HUDEP-2 (cell line): ENCODE data around the gene PRR4.

ENCODE experiments used
- DNase-seq, 76 experiments: peaks; one replicate each; lab custom pipeline; 2025; ENCODE audit not compliant: unreplicated experiment in 76 of 76; lab: John Stamatoyannopoulos, UW

Gene PRR4

GRCh38 chr12:10849425-10849878 lies at the start of gene PRR4:
TSS of gene PRR4 (minus strand) at chr12:10849475. CDS start at chr12:10849437, 38 bp downstream.
- no peak for DNase-seq

GRCh38 chr12:10896854-10897253 lies 47.6 kb upstream of the PRR4 start:
- DNase-seq, result no peak

GRCh38 chr12:10891937-10892336 lies 42.7 kb upstream of the PRR4 start:
- DNase-seq, result no peak

GRCh38 chr12:10889226-10889625 lies 40.0 kb upstream of the PRR4 start:
- DNase-seq, result no peak

- no peak for DNase-seq
Measured at GRCh38 chr12:10884086-10884725, 34.9 kb upstream of the PRR4 start, which contains the start of gene PRH1. TSS of gene PRH1 (minus strand) at chr12:10884255. CDS start at chr12:10884217, 38 bp downstream.

- no peak for DNase-seq
Measured at GRCh38 chr12:10873378-10873777, 24.1 kb upstream of the PRR4 start.

- no peak for DNase-seq
Measured at GRCh38 chr12:10867381-10867780, 18.1 kb upstream of the PRR4 start.

GRCh38 chr12:10863512-10864218 lies 14.4 kb upstream of the PRR4 start:
- no peak for DNase-seq

- DNase-seq, result no peak
Measured at GRCh38 chr12:10861366-10861765, 12.1 kb upstream of the PRR4 start.

- DNase-seq, result no peak
Measured at GRCh38 chr12:10855807-10856206, 6.5 kb upstream of the PRR4 start.

- DNase-seq, result no peak
Measured at GRCh38 chr12:10853776-10854175, 4.5 kb upstream of the PRR4 start.

- no peak for DNase-seq
Measured at GRCh38 chr12:10851243-10851858, 2.1 kb upstream of the PRR4 start.

- DNase-seq, result no peak
Measured at GRCh38 chr12:10847744-10848143, 1.5 kb downstream of the PRR4 start.

GRCh38 chr12:10842862-10843261 lies 6.4 kb downstream of the PRR4 start:
- DNase-seq, result no peak

GRCh38 chr12:10838461-10838860 lies 10.8 kb downstream of the PRR4 start:
- no peak for DNase-seq

GRCh38 chr12:10829994-10830393 lies 19.3 kb downstream of the PRR4 start:
- no peak for DNase-seq

GRCh38 chr12:10826258-10826657 lies 23.0 kb downstream of the PRR4 start, which contains the start of gene TAS2R10:
TSS of gene TAS2R10 (minus strand) at chr12:10826358. CDS start at chr12:10826269, 89 bp downstream.
- no peak for DNase-seq

- no peak for DNase-seq
Measured at GRCh38 chr12:10824957-10825356, 24.3 kb downstream of the PRR4 start.

GRCh38 chr12:10811883-10812536 lies 37.3 kb downstream of the PRR4 start:
- DNase-seq, result no peak

- no peak for DNase-seq
Measured at GRCh38 chr12:10810068-10810467, 39.2 kb downstream of the PRR4 start, which contains the start of gene TAS2R9. TSS of gene TAS2R9 (minus strand) at chr12:10810168. CDS start at chr12:10810075, 93 bp downstream.

- DNase-seq, result no peak
Measured at GRCh38 chr12:10807186-10807585, 42.1 kb downstream of the PRR4 start, which contains the start of gene TAS2R8. TSS of gene TAS2R8 (minus strand) at chr12:10807286. CDS start at chr12:10806980, 306 bp downstream.
